Tibial nerve (tissue), 4 donors: ENCODE results near the gene CNOT10.

Experiments used
- CTCF ChIP-seq, 5 experiments: fragments of 200-600 bp in 3 of 5; fragments of 450-650 bp in 2 of 5; sonication (generic) in 3 of 5; IDR thresholded peaks; one replicate each; pipeline ENCODE4 v1.5.1; 2016 to 2019; ENCODE audit warnings: antibody characterized with exemption in 5 of 5, mild to moderate bottlenecking in 3 of 5, moderate library complexity in 2 of 5
- EP300 ChIP-seq, 2 donors: sonication (generic); formaldehyde crosslinking; IDR thresholded peaks; one replicate each; pipeline ENCODE4 v1.6.1; 2017; ENCODE audit warnings: antibody characterized with exemption in 2 of 2, mild to moderate bottlenecking in 1 of 2
- POLR2A ChIP-seq, 2 donors: fragments of 450-650 bp; IDR thresholded peaks; one replicate each; pipeline ENCODE4 v1.6.1; 2017; ENCODE audit warnings: antibody characterized with exemption in 2 of 2, mild to moderate bottlenecking in 2 of 2, moderate library complexity in 2 of 2

GRCh38 chr3:32818229-32818969 is 133.4 kb downstream of the CNOT10 start:
- TF ChIP-seq CTCF (IDR thresholded peaks at IDR 0.05), result no peak
- TF ChIP-seq POLR2A (IDR thresholded peaks at IDR 0.05), result no peak
- no peak for TF ChIP-seq EP300 (IDR thresholded peaks at IDR 0.05)
